Activated CD8-positive, alpha-beta T cell treated with anti-CD3 and anti-CD28 coated beads for 36 hours (primary cell): ENCODE results near the gene PBX3. TPM values are rescaled to one million over a fixed set of nuclear protein-coding genes. Genes with fewer than 3 reads are reported as not detected.

Source experiments
- ATAC-seq: fragments of 200-7000 bp; cut with Tn5 transposase; one replicate; pipeline ENCODE4 v1.10.0; 2021; ENCODE audit warnings: mild to moderate bottlenecking, moderate library complexity
- CTCF ChIA-PET: fragments of 350-600 bp; sonication (Branson Sonifier 250); formaldehyde crosslinking; loops from one replicate; lab custom pipeline; 2021; ENCODE audit warnings: antibody characterized with exemption; lab: Charles Lee
- POLR2A ChIA-PET: fragments of 350-600 bp; sonication (Branson Sonifier 250); formaldehyde crosslinking; loops from one replicate; lab custom pipeline; 2021; ENCODE audit warnings: antibody characterized with exemption; lab: Charles Lee
- DNase-seq: peaks from one replicate; pipeline ENCODE4 v3.0.0-alpha.2; 2020
- H3K27ac Mint-ChIP-seq: one replicate; pipeline ENCODE4 v1.8.0; 2021; ENCODE audit warnings: mild to moderate bottlenecking, mixed read lengths
- H3K27me3 Mint-ChIP-seq: one replicate; pipeline ENCODE4 v1.8.0; 2021; ENCODE audit warnings: mixed read lengths
- H3K36me3 Mint-ChIP-seq: one replicate; pipeline ENCODE4 v1.8.0; 2021; ENCODE audit warnings: low read depth, mixed read lengths
- H3K4me1 Mint-ChIP-seq: one replicate; pipeline ENCODE4 v1.8.0; 2021; ENCODE audit warnings: low read depth, mixed read lengths
- H3K4me3 Mint-ChIP-seq: one replicate; pipeline ENCODE4 v1.8.0; 2021; ENCODE audit warnings: mild to moderate bottlenecking, moderate library complexity, mixed read lengths
- H3K9me3 Mint-ChIP-seq: one replicate; pipeline ENCODE4 v1.8.0; 2021; ENCODE audit warnings: mixed read lengths
- CTCF ChIP-seq: fragments of 200-600 bp; IDR thresholded peaks from one replicate; pipeline ENCODE4 v1.8.0; 2022; ENCODE audit warnings: antibody characterized with exemption, mild to moderate bottlenecking
- intact Hi-C: fragments of 100-400 bp; cut with micrococcal nuclease; formaldehyde crosslinking; loops from one replicate; pipeline ENCODE4 v1.10.0; 2022
- total RNA-seq, 2 experiments: library from RNA; stranded (reverse); gene quantifications; one replicate each; pipeline ENCODE4 v1.2.3, GENCODE V29; 2021

Gene PBX3
- total RNA-seq, 2 experiments from 2014 or later: 11.5 to 14.1 TPM

GRCh38 chr9:125867751-125868415, 120.7 kb downstream of the PBX3 start:
- intact Hi-C loops: no loop called here
- Mint-ChIP-seq H3K9me3 (no peaks in the 10 kb centered on the region), H3K4me1 (no peaks in the 10 kb centered on the region), H3K4me3 (no peak overlapping the region), H3K27ac (no peak overlapping the region), H3K27me3 (no peaks in the 10 kb centered on the region), H3K36me3 (no peaks in the 10 kb centered on the region)
- POLR2A ChIA-PET: no interaction called here
- DNase-seq (no peak), ATAC-seq (no peak)
- no peak for TF ChIP-seq CTCF
- CTCF ChIA-PET: no interaction called here

DNA sequence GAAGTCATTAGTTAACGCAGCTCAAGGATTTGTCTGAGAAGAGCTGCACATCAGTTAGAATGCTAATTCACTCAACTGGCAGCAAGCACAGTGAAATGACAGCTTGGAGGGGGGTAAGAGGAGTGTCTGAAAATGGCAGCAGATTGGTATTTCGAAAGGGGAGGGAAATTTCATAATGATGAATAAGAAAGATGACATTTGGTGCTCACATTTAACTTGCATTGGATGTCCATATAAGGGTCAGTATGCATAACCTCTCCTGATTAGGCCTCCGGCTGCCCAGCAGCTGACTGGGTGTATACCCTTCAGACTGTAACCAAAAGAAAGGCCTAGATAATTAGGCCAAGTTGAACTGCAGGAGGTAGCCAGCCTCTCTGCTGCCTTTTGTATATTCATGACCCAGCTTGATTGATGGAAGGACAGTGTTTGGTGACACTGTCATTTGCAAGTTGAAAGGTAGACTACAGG, 131.0 kb downstream of the PBX3 start:
- intact Hi-C loops: no loop called here

DNA sequence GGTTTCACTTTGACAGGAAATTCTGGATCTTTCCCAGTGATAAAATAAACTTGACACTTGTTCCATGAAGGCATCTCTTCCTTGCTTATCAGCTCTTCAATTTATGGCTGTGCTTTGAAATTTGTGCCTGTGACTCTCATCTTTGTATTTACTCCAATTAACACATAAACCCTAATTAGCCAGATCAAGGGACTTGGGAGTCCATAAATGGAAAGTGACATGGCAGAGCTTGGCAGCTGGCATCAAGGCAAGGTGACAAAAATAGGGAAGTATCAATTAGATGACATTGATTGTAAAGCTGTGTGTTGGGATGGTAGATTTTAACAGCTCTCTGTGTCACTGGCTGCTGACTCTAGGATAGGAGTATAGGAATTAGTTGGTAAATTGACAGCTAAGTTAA, 133.9 kb downstream of the PBX3 start:
- POLR2A ChIA-PET: interaction anchor here (1.5 kb wide), 1 partner anchor 16 kb away, joined by 3 read pairs; no protein-coding TSS in a partner anchor

More for the DNA sequence above, 131.0 kb downstream of the PBX3 start:
- Mint-ChIP-seq H3K4me1 (no peaks in the 10 kb centered on the region), H3K27me3 (no peaks in the 10 kb centered on the region), H3K9me3 (no peaks in the 10 kb centered on the region), H3K36me3 (no peaks in the 10 kb centered on the region), H3K27ac (no peak overlapping the region), H3K4me3 (no peak overlapping the region)
- no peak for TF ChIP-seq CTCF
- ChIA-PET CTCF (no interaction called here), POLR2A (no interaction called here)
- DNase-seq (no peak), ATAC-seq (no peak)

DNA sequence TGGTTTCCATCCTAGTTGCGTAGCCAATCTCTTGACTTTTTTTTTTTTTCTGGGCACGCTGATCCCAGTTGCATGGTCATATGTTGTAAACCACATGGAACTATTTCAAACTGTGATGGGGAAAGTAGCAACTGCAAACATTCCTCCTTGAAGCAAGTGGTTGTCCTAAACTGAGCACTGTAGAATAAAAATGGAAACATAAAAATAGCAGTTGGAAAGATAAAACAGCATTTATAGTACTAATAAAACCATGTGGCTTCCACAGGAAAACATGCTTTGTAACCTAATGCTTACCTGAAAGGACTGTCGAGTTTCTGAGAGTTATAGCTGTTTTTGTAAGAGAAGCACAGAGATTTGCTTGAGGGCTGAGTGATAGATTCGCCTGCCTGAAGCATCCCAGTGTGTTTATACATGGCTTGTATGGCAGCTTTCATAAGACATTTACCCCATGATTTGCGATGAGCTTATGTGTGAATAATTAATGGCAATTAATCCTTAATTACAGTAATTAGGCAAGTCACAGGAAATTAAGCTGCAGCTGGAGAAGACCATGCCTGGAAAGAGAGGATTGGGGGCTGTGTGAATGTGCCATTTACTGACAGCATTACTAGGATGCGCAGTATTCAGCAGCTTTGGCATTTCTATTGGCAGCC, 136.5 kb downstream of the PBX3 start:
- CTCF ChIA-PET: no interaction called here
- H3K4me1 Mint-ChIP-seq: peaks cover under 1% of the 10 kb centered on the region
- no peaks in the 10 kb centered on the region for H3K36me3 Mint-ChIP-seq
- intact Hi-C loops: no loop called here
- POLR2A ChIA-PET: interaction anchor here (1.2 kb wide), 1 partner anchor 53 kb away, joined by 3 read pairs; no protein-coding TSS in a partner anchor
- no peak overlapping the region for H3K27ac Mint-ChIP-seq
- H3K27me3 Mint-ChIP-seq: peaks cover 7% of the 10 kb centered on the region
- TF ChIP-seq CTCF: no peak
- no peaks in the 10 kb centered on the region for H3K9me3 Mint-ChIP-seq
- no peak overlapping the region for H3K4me3 Mint-ChIP-seq
- ATAC-seq (no peak), DNase-seq (no peak)

More for the DNA sequence above, 133.9 kb downstream of the PBX3 start:
- H3K4me1 Mint-ChIP-seq: no peaks in the 10 kb centered on the region
- CTCF ChIA-PET: no interaction called here
- no peak for TF ChIP-seq CTCF
- H3K27ac Mint-ChIP-seq: no peak overlapping the region
- H3K27me3 Mint-ChIP-seq: no peaks in the 10 kb centered on the region
- H3K9me3 Mint-ChIP-seq: no peaks in the 10 kb centered on the region
- DNase-seq (no peak), ATAC-seq (no peak)
- H3K4me3 Mint-ChIP-seq: no peak overlapping the region
- intact Hi-C loops: no loop called here
- H3K36me3 Mint-ChIP-seq: no peaks in the 10 kb centered on the region

DNA sequence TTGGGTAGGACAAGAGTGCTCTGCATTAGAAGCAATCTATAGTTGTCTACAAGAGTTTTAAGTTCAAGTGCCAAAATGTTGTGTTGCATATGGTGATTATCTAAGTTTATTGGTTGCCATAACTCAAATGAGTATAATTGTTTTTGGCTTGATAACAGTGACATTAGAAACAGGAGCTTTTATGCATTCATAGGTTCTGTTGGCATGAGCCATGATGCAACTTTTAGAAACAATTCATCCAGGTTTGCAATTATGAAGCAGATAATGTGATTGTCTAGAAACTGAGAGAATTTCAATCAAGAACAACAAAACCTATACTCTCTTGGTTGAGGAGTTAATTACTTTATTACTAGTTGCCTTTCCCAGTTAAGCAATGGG, 137.0 kb downstream of the PBX3 start:
- peaks cover 6% of the 10 kb centered on the region for H3K4me1 Mint-ChIP-seq
- no peak overlapping the region for H3K27ac Mint-ChIP-seq
- POLR2A ChIA-PET: interaction anchor here (1.2 kb wide), 1 partner anchor 54 kb away, joined by 3 read pairs; no protein-coding TSS in a partner anchor
- H3K9me3 Mint-ChIP-seq: no peaks in the 10 kb centered on the region
- ATAC-seq (no peak), DNase-seq (no peak)
- no peak overlapping the region for H3K4me3 Mint-ChIP-seq
- no peaks in the 10 kb centered on the region for H3K36me3 Mint-ChIP-seq
- intact Hi-C loops: no loop called here
- CTCF ChIA-PET: no interaction called here
- H3K27me3 Mint-ChIP-seq: peaks cover 12% of the 10 kb centered on the region
- no peak for TF ChIP-seq CTCF
